Activated CD8-positive, alpha-beta T cell treated with anti-CD3 and anti-CD28 coated beads for 36 hours (primary cell): ENCODE measurements around the gene CELSR1. TPM values are rescaled to one million over a fixed set of nuclear protein-coding genes. Genes with fewer than 3 reads are reported as not detected.

Experiments
- ATAC-seq: fragments of 200-7000 bp; cut with Tn5 transposase; one replicate; pipeline ENCODE4 v1.10.0; 2021; ENCODE audit warnings: mild to moderate bottlenecking, moderate library complexity
- CTCF ChIA-PET: fragments of 350-600 bp; sonication (Branson Sonifier 250); formaldehyde crosslinking; loops from one replicate; lab custom pipeline; 2021; ENCODE audit warnings: antibody characterized with exemption; lab: Charles Lee
- POLR2A ChIA-PET: fragments of 350-600 bp; sonication (Branson Sonifier 250); formaldehyde crosslinking; loops from one replicate; lab custom pipeline; 2021; ENCODE audit warnings: antibody characterized with exemption; lab: Charles Lee
- DNase-seq: peaks from one replicate; pipeline ENCODE4 v3.0.0-alpha.2; 2020
- H3K27ac Mint-ChIP-seq: one replicate; pipeline ENCODE4 v1.8.0; 2021; ENCODE audit warnings: mild to moderate bottlenecking, mixed read lengths
- H3K27me3 Mint-ChIP-seq: one replicate; pipeline ENCODE4 v1.8.0; 2021; ENCODE audit warnings: mixed read lengths
- H3K36me3 Mint-ChIP-seq: one replicate; pipeline ENCODE4 v1.8.0; 2021; ENCODE audit warnings: low read depth, mixed read lengths
- H3K4me1 Mint-ChIP-seq: one replicate; pipeline ENCODE4 v1.8.0; 2021; ENCODE audit warnings: low read depth, mixed read lengths
- H3K4me3 Mint-ChIP-seq: one replicate; pipeline ENCODE4 v1.8.0; 2021; ENCODE audit warnings: mild to moderate bottlenecking, moderate library complexity, mixed read lengths
- H3K9me3 Mint-ChIP-seq: one replicate; pipeline ENCODE4 v1.8.0; 2021; ENCODE audit warnings: mixed read lengths
- intact Hi-C: fragments of 100-400 bp; cut with micrococcal nuclease; formaldehyde crosslinking; loops from one replicate; pipeline ENCODE4 v1.10.0; 2022
- total RNA-seq, 2 experiments: library from RNA; stranded (reverse); gene quantifications; one replicate each; pipeline ENCODE4 v1.2.3, GENCODE V29; 2021
- TF ChIP-seq, protein P1 (sequence below): fragments of 200-600 bp; IDR thresholded peaks from one replicate; pipeline ENCODE4 v1.8.0; 2022; ENCODE audit warnings: antibody characterized with exemption, mild to moderate bottlenecking

The CELSR1 gene
- total RNA-seq = under 1 TPM; 0.25 to 0.36 TPM

DNA sequence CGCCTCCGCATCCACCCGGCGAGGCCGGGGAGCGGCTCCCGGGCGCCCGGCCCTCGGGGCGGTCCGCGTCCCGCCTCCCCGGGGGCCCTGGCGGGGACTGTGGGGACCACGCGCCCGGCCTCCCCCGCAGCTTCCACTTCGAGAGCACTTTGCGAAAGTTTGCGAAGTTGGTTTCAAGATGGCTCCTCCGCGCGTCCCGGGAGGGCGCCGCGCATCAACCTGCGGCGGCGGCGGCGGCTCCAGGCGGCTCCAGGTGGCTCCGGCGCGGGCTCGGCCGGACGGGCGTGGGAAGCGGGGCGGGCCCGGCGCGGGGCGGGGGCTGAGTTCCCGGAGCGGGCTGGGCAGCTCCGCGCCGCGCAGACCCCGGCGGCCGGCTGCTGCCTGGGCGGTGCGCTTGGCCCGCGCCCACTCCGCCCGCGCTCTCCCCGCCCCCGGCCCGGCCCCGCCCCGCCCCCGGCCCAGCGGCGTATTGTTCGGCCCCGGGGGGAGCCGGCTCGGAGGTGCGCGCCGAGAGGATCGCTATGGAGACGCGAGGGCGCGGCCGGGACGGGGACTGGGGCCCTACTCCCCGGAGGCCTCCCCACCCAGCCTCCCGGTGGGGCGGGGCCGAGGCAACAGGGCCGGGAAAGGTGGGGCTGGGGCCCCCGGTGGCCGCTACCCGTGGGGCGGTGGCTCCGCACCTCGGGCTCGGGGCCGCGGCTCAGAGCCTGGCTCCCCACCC is at the start of gene CELSR1:
CELSR1 (minus strand) TSS at position 396 of the 721 bp plus-strand sequence. CDS start 450 bp downstream, outside the sequence.
- Mint-ChIP-seq H3K4me1 (peaks cover 10% of the 10 kb centered on the region), H3K36me3 (no peaks in the 10 kb centered on the region), H3K9me3 (no peaks in the 10 kb centered on the region), H3K27me3 (peaks cover 42% of the 10 kb centered on the region), H3K4me3 (no peak within 1 kb of the TSS), H3K27ac (no peak within 1 kb of the TSS)
- TF ChIP-seq, protein P1, sequence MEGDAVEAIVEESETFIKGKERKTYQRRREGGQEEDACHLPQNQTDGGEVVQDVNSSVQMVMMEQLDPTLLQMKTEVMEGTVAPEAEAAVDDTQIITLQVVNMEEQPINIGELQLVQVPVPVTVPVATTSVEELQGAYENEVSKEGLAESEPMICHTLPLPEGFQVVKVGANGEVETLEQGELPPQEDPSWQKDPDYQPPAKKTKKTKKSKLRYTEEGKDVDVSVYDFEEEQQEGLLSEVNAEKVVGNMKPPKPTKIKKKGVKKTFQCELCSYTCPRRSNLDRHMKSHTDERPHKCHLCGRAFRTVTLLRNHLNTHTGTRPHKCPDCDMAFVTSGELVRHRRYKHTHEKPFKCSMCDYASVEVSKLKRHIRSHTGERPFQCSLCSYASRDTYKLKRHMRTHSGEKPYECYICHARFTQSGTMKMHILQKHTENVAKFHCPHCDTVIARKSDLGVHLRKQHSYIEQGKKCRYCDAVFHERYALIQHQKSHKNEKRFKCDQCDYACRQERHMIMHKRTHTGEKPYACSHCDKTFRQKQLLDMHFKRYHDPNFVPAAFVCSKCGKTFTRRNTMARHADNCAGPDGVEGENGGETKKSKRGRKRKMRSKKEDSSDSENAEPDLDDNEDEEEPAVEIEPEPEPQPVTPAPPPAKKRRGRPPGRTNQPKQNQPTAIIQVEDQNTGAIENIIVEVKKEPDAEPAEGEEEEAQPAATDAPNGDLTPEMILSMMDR = no peak
- CTCF ChIA-PET = interaction anchor here (1.3 kb wide), 1 partner anchor 169 kb away, joined by 3 read pairs; no protein-coding TSS in a partner anchor
- POLR2A ChIA-PET = interaction anchor here (1.6 kb wide), 1 partner anchor 16 kb away, joined by 3 read pairs; no protein-coding TSS in a partner anchor
- DNase-seq (peak; percentile 25), ATAC-seq (peak; percentile 42)
- intact Hi-C loops = no loop called here

DNA sequence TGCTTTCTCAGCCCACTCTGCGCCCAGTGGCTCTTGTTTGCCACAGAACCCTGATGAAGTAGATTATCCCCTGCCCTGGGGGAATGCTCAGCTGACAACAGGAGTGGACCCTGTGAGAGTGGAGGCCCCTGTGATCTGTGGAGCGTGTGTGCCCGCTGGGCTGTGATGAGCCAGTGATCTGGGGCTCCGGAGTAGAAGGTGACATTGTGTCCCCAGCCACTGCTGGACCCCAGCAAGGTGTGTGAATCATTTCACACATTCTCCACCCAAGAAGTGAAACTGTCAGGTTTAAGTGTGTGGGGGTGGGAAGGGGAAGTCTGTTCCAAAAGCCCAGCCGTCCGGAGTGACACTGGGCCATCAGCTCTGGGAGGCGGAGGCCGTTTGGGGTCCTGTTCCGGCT is 49.6 kb upstream of the CELSR1 start:
- peaks cover 34% of the 10 kb centered on the region for H3K4me1 Mint-ChIP-seq
- intact Hi-C loops = loop anchor here (10.0 kb wide), 1 partner anchor 88 kb away; no protein-coding TSS in a partner anchor
- H3K9me3 Mint-ChIP-seq = no peaks in the 10 kb centered on the region
- peak overlapping the region; percentile 4 for H3K4me3 Mint-ChIP-seq
- POLR2A ChIA-PET = no interaction called here
- no peaks in the 10 kb centered on the region for H3K36me3 Mint-ChIP-seq
- TF ChIP-seq, protein P1 = no peak
- ATAC-seq (peak; percentile 53), DNase-seq (peak; percentile 30)
- CTCF ChIA-PET = interaction anchor here (2.8 kb wide), 1 partner anchor 24 kb away, joined by 9 read pairs; no protein-coding TSS in a partner anchor
- H3K27ac Mint-ChIP-seq = peak overlapping the region; percentile 67
- no peaks in the 10 kb centered on the region for H3K27me3 Mint-ChIP-seq

DNA sequence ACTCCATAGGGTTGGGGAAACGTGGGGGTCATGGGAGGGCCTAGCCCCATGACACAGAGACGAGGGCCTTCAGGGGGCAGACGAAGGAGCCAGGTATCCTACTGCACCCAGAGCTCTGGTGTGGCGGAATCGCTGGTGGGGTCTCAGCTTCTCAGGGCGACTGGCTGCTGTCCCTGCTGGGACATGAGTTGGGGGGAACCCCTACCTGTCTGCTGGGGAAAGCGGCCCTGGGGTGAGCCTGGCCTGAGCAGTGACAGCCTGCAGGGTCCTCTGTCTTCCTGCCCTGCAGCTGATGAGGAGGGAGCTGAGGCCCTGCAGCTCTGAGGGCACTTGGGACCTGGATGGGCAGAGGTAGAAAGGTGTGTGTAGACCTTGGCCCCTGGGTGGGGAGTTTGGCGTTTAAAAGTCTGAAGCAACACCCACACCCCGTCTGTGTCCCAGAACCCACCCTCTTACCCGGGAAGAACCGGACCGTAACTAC is 49.2 kb upstream of the CELSR1 start:
- Mint-ChIP-seq H3K4me3 (no peak overlapping the region), H3K36me3 (no peaks in the 10 kb centered on the region), H3K27me3 (no peaks in the 10 kb centered on the region), H3K4me1 (peaks cover 30% of the 10 kb centered on the region), H3K27ac (no peak overlapping the region), H3K9me3 (no peaks in the 10 kb centered on the region)
- TF ChIP-seq, protein P1 = no peak
- CTCF ChIA-PET = interaction anchor here (2.8 kb wide), 1 partner anchor 23 kb away, joined by 9 read pairs; no protein-coding TSS in a partner anchor
- no peak for DNase-seq
- ATAC-seq = no peak
- POLR2A ChIA-PET = no interaction called here
- intact Hi-C loops = loop anchor here (10.0 kb wide), 1 partner anchor 88 kb away; no protein-coding TSS in a partner anchor

DNA sequence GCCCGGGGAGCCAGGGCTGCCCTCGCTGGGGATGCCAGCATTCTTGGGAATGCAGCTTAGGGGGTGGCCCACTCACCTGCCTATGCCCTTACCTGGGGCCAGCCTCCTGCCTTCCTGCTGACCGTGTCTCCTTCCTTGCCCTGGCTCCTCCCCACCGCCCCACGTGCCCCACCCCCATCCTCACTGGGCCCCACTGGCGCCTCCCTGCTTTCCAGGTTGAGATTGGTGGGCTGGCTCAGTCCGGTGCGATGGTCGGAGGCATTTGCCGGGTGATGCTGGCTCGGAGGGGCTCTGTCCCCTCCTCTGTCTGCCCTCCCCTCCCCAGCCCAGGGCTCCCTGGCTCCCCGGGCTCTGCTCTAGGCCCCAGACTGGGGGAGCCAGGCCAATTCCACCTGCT is 48.7 kb upstream of the CELSR1 start:
- no peak for ATAC-seq
- CTCF ChIA-PET = interaction anchor here (2.8 kb wide), 1 partner anchor 23 kb away, joined by 9 read pairs; no protein-coding TSS in a partner anchor

More for the DNA sequence above, 48.7 kb upstream of the CELSR1 start:
- POLR2A ChIA-PET = no interaction called here
- TF ChIP-seq, protein P1 = no peak
- no peaks in the 10 kb centered on the region for H3K27me3 Mint-ChIP-seq
- no peaks in the 10 kb centered on the region for H3K36me3 Mint-ChIP-seq
- DNase-seq = no peak
- intact Hi-C loops = loop anchor here (10.0 kb wide), 1 partner anchor 89 kb away; no protein-coding TSS in a partner anchor
- H3K9me3 Mint-ChIP-seq = no peaks in the 10 kb centered on the region
- no peak overlapping the region for H3K4me3 Mint-ChIP-seq
- H3K27ac Mint-ChIP-seq = no peak overlapping the region
- peaks cover 32% of the 10 kb centered on the region for H3K4me1 Mint-ChIP-seq
